H1 (cell line): ENCODE data around the gene SMS. TPM values are rescaled to one million over a fixed set of nuclear protein-coding genes. Genes with fewer than 3 reads are reported as not detected.

Source experiments
- BACH1 ChIP-seq: IDR thresholded peaks from 2 replicates; pipeline ENCODE4 v1.6.1; 2012; ENCODE audit warnings: low read length, improper control_type of control experiment
- CBX8 ChIP-seq: fragments of 300-800, 300-1000 bp; sonication (generic); IDR thresholded peaks from 2 replicates; pipeline ENCODE4 v1.7.1; 2016; ENCODE audit warnings: low read depth, low read length, borderline replicate concordance
- CTBP2 ChIP-seq: IDR thresholded peaks from 2 replicates; pipeline ENCODE4 v1.7.0; 2011; ENCODE audit warnings: borderline replicate concordance, mild to moderate bottlenecking, moderate library complexity, mixed read lengths, low read length; ENCODE audit not compliant: insufficient read depth, insufficient read length
- EZH2 ChIP-seq: fragments of 200-600 bp; sonication (generic); IDR thresholded peaks from 2 replicates; pipeline ENCODE4 v1.7.1; 2012; ENCODE audit warnings: low read depth, mild to moderate bottlenecking, moderate library complexity, low read length, inconsistent platforms; ENCODE audit not compliant: severe bottlenecking
- HDAC2 ChIP-seq, 2 experiments: fragments of 300-600 bp in 1 of 2; sonication (generic) in 1 of 2; IDR thresholded peaks; 2 replicates each; pipeline ENCODE4 v1.6.1; 2011 to 2012; ENCODE audit warnings: low read depth in 2 of 2, low read length in 2 of 2, mild to moderate bottlenecking in 2 of 2, moderate library complexity in 2 of 2, borderline replicate concordance in 1 of 2, inconsistent platforms in 1 of 2
- POLR2AphosphoS5 ChIP-seq: IDR thresholded peaks from 2 replicates; pipeline ENCODE4 v1.6.1; 2011; ENCODE audit warnings: low read depth, low read length
- SIN3A ChIP-seq, 2 experiments: IDR thresholded peaks in 1 of 2; conservative IDR thresholded peaks in 1 of 2; 2 replicates each; pipeline ENCODE4 v1.6.1; 2011 to 2012; ENCODE audit warnings: low read length in 2 of 2, improper control_type of control experiment in 1 of 2, low read depth in 1 of 2, mild to moderate bottlenecking in 1 of 2
- YY1 ChIP-seq: IDR thresholded peaks from 2 replicates; pipeline ENCODE4 v1.6.1; 2011; ENCODE audit warnings: low read depth, mild to moderate bottlenecking, low read length
- polyA plus RNA-seq, 7 experiments: library from polyadenylated mRNA; depleted of rRNA in 3 of 7; stranded (reverse) in 5 of 7; unstranded in 2 of 7; fragments of >200 nt in 5 of 7; fragments of 200-250 nt in 2 of 7; gene quantifications; 1 replicate in 5 of 7; 2 replicates in 1 of 7; 4 replicates in 1 of 7; pipeline versions ENCODE4 v1.2.1 to v1.2.3, GENCODE V29; 2011 to 2013; ENCODE audit warnings: missing spikeins in 2 of 7, mixed read lengths in 2 of 7
- total RNA-seq: library from RNA; stranded (reverse); fragmentation: NEBNext Ultra II Directional; extraction: Animal tissue kit (Norgen Biotek cat#: 25700); gene quantifications from 2 replicates; pipeline ENCODE4 v1.2.1, GENCODE V29; 2021

SMS gene
- total and polyA plus RNA-seq, 2 of the 8 experiments (the other 6 are each of a cell fraction or from before 2014, with no cell fraction given), result 66.3 to 256 TPM

DNA sequence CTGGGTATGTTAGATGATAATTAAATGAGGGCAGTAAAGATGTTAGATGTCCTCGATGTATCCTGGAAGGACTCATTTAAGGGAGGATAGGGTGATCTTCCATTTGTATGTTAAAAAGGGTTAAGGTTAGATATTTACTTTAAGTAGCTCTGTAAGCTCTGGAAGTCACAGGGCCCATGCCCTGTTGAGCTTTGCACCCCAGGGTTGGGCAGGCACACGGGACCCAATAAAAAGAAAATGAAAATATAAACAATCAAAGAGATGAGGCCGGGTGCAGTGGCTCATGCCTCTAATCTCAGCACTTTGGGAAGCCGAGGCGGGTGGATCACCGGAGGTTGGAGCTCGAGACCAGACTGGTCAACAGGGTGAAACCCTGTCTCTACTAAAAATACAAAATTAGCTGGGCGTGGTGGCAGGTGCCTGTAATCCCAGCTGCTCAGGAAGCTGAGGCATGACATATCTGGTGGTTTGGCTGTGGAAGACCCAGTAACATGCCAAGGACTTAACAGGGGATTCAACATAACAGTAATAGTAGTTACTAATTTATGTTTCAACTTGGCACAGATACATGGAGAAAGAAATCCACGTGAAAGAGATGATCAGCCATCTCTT, 74.7 kb downstream of the SMS start (continued):
- TF ChIP-seq EZH2, result no peak
- TF ChIP-seq SIN3A (conservative IDR thresholded peaks at IDR 0.05 in 1 of 2, IDR thresholded peaks at IDR 0.05 in 1 of 2; ENCODE audit: low read depth in 1 of 2, low read length in 2 of 2), result no peak
- TF ChIP-seq HDAC2 (IDR thresholded peaks at IDR 0.05; ENCODE audit: borderline replicate concordance in 1 of 2, low read depth in 2 of 2, low read length in 2 of 2), result no peak
- TF ChIP-seq BACH1, result no peak
- TF ChIP-seq CTBP2, result no peak
- no peak for TF ChIP-seq CBX8
- TF ChIP-seq YY1, result no peak
- no peak for TF ChIP-seq POLR2AphosphoS5
